ENCODE data around the gene SCRT2.
A peak's percentile ranks its signal among the peaks of the same experiment; 100 is the strongest.

Gene SCRT2

DNA sequence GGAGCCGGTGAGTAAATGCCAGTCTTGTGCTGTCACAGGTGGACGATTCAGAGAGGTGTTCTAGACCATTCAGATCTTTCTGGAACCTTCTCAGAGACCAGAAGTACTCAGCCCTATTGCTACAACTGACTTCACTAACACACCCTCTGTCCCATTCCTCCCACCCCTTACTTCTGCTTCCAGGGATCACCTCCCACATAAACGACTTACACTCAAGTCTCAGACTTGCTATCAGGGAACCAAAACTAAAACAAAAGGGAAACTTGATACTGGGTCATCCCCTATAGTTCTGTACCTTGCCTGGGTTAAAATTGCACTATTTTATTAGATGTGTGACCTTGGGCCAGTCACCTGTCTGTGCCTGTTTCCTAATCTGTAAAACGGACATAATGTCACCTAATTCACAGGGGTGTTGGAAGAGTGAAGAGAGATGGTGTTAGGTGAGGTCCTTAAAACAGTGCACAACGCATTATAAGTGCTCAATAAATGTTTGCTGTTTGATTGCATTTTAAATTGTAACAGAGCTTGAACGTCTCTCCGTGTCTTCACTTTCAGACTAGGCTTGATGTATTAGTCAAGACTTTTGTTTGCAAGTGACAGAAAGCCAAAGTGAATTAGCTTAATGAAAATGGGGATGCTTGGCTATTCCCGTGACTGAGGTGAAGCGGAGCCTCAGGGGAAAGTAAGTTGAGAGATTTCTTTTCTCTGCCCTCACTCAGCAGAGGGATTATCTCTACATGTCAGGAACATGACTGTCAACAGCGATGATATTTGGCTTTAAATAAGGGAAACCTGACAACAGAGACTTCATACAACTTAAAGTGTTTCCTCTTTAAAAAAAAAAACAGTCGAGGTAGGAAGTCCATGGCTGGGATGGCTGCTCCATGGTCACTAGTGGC is 19.6 kb downstream of the SCRT2 start:
- TF ChIP-seq, protein P1, sequence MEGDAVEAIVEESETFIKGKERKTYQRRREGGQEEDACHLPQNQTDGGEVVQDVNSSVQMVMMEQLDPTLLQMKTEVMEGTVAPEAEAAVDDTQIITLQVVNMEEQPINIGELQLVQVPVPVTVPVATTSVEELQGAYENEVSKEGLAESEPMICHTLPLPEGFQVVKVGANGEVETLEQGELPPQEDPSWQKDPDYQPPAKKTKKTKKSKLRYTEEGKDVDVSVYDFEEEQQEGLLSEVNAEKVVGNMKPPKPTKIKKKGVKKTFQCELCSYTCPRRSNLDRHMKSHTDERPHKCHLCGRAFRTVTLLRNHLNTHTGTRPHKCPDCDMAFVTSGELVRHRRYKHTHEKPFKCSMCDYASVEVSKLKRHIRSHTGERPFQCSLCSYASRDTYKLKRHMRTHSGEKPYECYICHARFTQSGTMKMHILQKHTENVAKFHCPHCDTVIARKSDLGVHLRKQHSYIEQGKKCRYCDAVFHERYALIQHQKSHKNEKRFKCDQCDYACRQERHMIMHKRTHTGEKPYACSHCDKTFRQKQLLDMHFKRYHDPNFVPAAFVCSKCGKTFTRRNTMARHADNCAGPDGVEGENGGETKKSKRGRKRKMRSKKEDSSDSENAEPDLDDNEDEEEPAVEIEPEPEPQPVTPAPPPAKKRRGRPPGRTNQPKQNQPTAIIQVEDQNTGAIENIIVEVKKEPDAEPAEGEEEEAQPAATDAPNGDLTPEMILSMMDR (conservative IDR thresholded peaks at IDR 0.05), result no peak
- H3K27ac ChIP-seq, result no peak overlapping the region

DNA sequence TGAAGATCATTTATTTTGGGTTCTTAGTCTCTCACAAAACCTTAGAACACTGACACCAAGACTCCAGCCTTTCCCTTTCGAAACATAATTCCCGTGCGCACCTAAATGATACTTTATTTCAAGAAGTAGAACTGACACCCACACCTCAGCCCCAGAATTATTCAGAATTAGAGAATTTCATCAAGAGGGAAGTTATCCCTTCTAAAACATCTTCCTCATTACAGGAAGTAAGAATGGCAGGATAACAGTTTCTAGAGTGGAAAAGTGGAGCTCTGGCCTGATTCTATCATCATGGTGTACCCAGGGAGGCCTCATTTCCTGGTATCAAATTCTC is 21.2 kb downstream of the SCRT2 start:
- H3K27ac ChIP-seq, result peak overlapping the region; percentile 92; the same call in 1 of the 2 replicates

DNA sequence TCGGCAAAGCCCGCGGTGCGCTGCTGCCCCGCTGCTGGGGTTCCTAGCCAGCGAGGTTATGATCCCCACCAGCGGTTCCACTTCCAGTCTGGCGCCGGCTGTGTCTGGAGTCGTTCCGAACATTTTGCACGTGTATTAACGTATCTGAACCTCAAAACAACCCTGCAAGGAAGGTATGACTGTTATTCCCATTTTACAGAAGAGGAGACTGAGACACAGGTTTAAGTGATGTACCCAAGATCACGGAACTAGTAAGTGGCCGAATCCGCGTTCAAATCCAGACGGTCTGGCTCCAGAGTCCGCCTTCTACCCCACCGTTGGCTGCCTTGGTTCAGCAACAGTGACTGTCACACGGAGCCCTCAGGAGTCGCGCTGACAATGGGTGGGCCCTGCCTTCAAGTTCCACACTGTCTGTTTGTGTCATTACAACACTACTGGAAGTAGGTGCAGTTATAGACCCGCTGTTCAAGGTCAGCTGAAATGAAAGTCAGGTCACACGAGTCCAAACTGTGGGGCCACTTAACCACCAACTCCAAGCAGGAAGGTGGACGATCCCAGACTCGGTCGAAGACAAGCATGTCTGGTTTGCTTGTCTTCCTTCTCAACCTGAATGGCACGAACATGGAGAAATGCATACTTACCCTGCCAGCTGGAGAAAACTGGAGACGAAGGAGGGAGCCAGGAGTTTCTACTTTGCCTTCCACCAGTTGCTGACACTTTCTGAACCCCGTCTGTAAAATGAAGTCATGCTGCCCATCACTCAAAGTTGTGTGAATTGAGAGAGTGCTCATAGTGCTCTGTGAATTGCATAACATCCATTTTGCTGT is 21.8 kb downstream of the SCRT2 start:
- TF ChIP-seq, protein P1 (conservative IDR thresholded peaks at IDR 0.05), result peak; percentile 63
- H3K27ac ChIP-seq, result peak overlapping the region; percentile 92

More for the DNA sequence above, 21.2 kb downstream of the SCRT2 start:
- TF ChIP-seq, protein P1 (conservative IDR thresholded peaks at IDR 0.05), result no peak

DNA sequence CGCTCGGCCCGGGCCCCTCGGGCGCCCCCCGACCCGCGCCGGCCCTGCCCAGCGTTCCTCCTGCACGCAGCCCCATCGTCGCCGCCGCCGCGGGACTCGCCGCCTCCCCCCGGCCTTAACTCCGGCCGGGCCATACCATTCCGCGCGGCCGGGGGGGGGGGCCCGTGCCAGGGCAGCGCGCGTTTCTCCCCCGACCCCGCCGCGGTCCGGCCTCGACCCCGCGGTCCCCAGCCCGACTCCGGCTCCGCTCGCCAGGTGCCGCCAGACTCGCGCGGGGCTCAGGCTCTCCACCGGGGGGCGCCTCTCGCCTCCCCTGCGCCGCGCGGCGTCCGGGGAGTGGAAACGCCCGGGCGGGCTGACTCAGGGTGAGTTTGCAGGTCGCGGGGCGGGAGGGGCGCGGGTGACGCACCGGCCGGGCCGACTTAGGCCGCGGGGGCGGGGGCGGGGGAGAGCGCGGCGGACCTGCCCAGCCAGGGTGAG is 22.5 kb downstream of the SCRT2 start, which contains the start of gene SRXN1:
SRXN1 (minus strand) TSS at position 91 of the 480 bp plus-strand sequence; CDS start at position 76, 15 bp downstream.
- TF ChIP-seq, protein P1 (conservative IDR thresholded peaks at IDR 0.05), result peak; percentile 92
- H3K27ac ChIP-seq, result peak within 1 kb of the TSS; percentile 92

DNA sequence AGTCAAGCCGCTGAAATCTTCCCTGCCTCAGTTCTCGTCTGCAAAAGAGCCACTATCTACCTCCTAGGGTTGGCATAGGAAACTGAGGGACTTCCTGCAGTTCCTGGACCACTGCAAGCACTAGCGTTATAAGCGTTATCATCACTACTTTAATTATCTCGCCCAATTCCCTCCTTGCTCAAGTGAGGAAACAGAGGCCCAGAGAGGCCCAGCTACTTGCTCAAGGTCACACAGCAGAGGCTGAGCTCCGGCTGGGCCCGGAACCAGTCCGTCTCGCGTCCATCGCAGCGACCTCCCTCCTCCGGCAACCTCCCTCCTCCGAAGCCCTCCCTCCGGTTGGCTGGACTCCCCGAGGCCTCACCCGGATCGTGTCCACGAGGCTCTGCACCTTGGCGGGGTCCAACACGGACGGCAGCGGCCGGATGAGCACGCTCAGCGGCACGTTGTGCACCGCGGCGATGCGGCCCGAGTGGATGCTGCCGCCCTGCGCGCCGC is 22.9 kb downstream of the SCRT2 start:
- H3K27ac ChIP-seq, result peak overlapping the region; percentile 92

DNA sequence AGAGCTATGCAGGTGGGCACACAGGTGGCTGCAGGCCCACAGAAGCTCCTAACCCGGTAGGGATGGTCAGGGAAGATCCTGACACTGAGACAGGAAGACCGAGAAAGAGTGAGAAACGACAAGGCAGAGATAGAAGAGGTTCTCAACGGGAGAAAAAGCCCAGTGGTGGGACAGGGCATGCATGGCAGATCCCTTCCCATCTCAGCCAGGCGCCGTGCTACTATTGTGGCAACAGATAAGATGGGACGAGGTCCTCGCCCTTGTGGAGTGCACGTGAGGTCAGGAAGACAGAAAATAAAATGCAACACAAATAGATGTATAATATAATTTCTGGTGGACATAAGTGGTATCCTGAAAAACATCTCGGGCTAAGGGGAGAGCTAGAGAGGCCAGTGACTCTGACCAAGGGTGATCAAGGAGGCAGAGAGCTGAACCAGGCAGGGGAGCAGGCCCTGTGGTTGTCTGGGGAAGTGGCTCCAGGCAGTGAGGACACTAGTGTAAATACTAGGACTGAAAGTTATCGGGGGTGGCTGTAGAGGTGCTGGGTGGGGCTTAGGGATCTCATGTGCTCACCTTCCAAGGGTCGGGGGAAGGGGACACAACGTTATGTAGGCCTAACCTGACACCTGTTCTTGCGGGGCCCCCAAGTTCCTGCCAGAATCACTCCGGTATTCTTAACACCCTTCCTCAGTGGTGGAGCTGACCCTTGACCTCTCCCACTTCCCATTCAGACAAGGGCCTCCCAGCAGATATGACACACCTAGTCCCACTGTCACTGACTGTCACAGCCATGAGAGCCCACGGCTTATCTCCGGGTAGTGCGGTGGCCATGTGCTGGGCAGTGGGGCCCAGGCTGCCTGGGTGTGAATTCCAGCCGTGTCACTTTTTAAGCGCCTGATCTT is 23.6 kb downstream of the SCRT2 start:
- TF ChIP-seq, protein P1 (conservative IDR thresholded peaks at IDR 0.05), result no peak
- peak overlapping the region; percentile 92 for H3K27ac ChIP-seq

More for the DNA sequence above, 22.9 kb downstream of the SCRT2 start:
- TF ChIP-seq, protein P1 (conservative IDR thresholded peaks at IDR 0.05), result no peak
